ENCODE measurements around the gene AKAP7. TPM values are rescaled to one million over a fixed set of nuclear protein-coding genes. Genes with fewer than 3 reads are reported as not detected.

Gene AKAP7
- polyA plus RNA-seq, 1 of the 3 experiments (the other 2 are of a cell fraction), result 0.58 TPM

- TF ChIP-seq REST (IDR thresholded peaks at IDR 0.05; ENCODE audit: low read depth, low read length) (no peak), TAF1 (IDR thresholded peaks at IDR 0.05; ENCODE audit: borderline replicate concordance, low read depth, low read length) (no peak), IRF3 (IDR thresholded peaks at IDR 0.05; ENCODE audit: low read depth, low read length) (no peak), USF2 (IDR thresholded peaks at IDR 0.05; ENCODE audit: borderline replicate concordance, low read depth, low read length) (no peak)
Measured at GRCh38 chr6:131257104-131257503, 121.8 kb downstream of the AKAP7 start (continued).

GRCh38 chr6:131258010-131258652 lies 122.9 kb downstream of the AKAP7 start:
- Histone ChIP-seq H3K36me3 (replicated peaks in 1 of 2; ENCODE audit: control insufficient read depth in 1 of 2, insufficient read depth in 2 of 2, low read length in 1 of 2) (no peaks in the 10 kb centered on the region), H3K4me1 (ENCODE audit: control insufficient read depth in 1 of 2, insufficient read depth in 2 of 2, low read depth in 1 of 2, low read length in 1 of 2) (no peaks in the 10 kb centered on the region; a peak in 1 of 4 replicates), H4K20me1 (ENCODE audit: insufficient read depth) (no peaks in the 10 kb centered on the region), H3F3A (replicated peaks; ENCODE audit: insufficient read depth) (no peaks in the 10 kb centered on the region), H3K4me3 (ENCODE audit: low read depth in 2 of 2, low read length in 1 of 2) (no peak overlapping the region), H2AFZ (ENCODE audit: low read depth) (no peak overlapping the region), H3K9me3 (no peaks in the 10 kb centered on the region), H3K79me2 (ENCODE audit: insufficient read depth) (no peaks in the 10 kb centered on the region), H3K9ac (no peak overlapping the region), H3K9me2 (no peaks in the 10 kb centered on the region), H3K27ac (ENCODE audit: low read depth in 2 of 2, low read length in 1 of 2) (no peak overlapping the region), H3K27me3 (ENCODE audit: insufficient read depth) (no peaks in the 10 kb centered on the region), H3K4me2 (no peak overlapping the region)
- 30% methylated on average over 2 of the region's 2 CpGs for WGBS (ENCODE audit: low lambda C conversion rate)
- DNase-seq, result no peak
- POLR2A ChIA-PET, result no interaction called here
- CTCF ChIA-PET, result no interaction called here
- TF ChIP-seq ZBTB33 (IDR thresholded peaks at IDR 0.05; ENCODE audit: borderline replicate concordance, low read depth) (no peak), RFX5 (IDR thresholded peaks at IDR 0.05; ENCODE audit: low read length) (no peak), CHD2 (IDR thresholded peaks at IDR 0.05; ENCODE audit: low read length, partially characterized antibody) (no peak)
